K562 (cell line): ENCODE measurements around the gene SLC39A9.

Source experiments
- ELF4 ChIP-seq: fragments of 450-650 bp; formaldehyde crosslinking; IDR thresholded peaks from 2 replicates; pipeline ENCODE4 v1.4.0; 2022; ENCODE audit warnings: missing genetic modification characterization
- ERF ChIP-seq: fragments of 450-650 bp; formaldehyde crosslinking; IDR thresholded peaks from 2 replicates; pipeline ENCODE4 v1.4.0; 2020; ENCODE audit warnings: mild to moderate bottlenecking, mixed read lengths
- NFE2 ChIP-seq: IDR thresholded peaks from 2 replicates; pipeline ENCODE4 v1.6.1; 2014; ENCODE audit warnings: antibody characterized with exemption, low read depth
- TCF7L2 ChIP-seq: fragments of 150-350 bp; IDR thresholded peaks from 2 replicates; pipeline ENCODE4 v1.6.1; 2016; ENCODE audit warnings: low read depth, mild to moderate bottlenecking, low read length, moderate library complexity
- TF ChIP-seq, protein P1 (sequence below), 3 experiments: IDR thresholded peaks in 2 of 3; conservative IDR thresholded peaks in 1 of 3; 2 replicates each; pipeline ENCODE4 v1.5.1; 2011 to 2012; ENCODE audit warnings: low read length in 3 of 3, mild to moderate bottlenecking in 3 of 3, control low read depth in 2 of 3, improper control_type of control experiment in 1 of 3, inconsistent platforms in 1 of 3, low read depth in 1 of 3, mixed read lengths in 1 of 3, moderate library complexity in 1 of 3; ENCODE audit not compliant: insufficient read depth in 2 of 3
- TF ChIP-seq, protein P2 (sequence below): sonication (generic); formaldehyde crosslinking; IDR thresholded peaks from 2 replicates; pipeline ENCODE4 v1.8.1; 2023; ENCODE audit warnings: mild to moderate bottlenecking, missing genetic modification reagents
- TF ChIP-seq, protein P3 (sequence below): fragments of 450-650 bp; IDR thresholded peaks from 2 replicates; pipeline ENCODE4 v1.6.1; 2017; ENCODE audit warnings: mild to moderate bottlenecking, moderate library complexity
- TF ChIP-seq, protein P4 (sequence below): sonication (generic); formaldehyde crosslinking; IDR thresholded peaks from 2 replicates; pipeline ENCODE4 v1.8.0; 2022; ENCODE audit warnings: mild to moderate bottlenecking, missing genetic modification reagents

DNA sequence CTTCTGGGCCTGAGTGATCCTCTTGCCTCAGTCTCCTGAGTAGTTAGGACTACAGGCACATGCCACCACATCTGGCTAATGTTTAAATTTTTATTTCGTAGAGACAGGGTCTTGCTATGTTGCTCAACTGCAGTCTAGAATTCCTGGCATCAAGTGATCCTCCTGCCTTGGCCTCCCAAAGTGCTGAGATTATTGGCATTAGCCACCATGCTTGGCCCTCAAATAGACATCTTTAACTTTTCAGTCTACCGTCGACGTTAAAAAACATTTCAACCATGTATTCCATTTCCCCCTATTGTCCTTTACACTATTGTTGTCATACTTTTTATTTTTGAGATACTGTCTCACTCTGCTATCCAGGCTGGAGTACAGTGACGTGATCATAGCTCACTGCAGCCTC lies 22.8 kb upstream of the SLC39A9 start:
- TF ChIP-seq ERF (CRISPR knock-in tag) (no peak), TCF7L2 (no peak), NFE2 (no peak), ELF4 (CRISPR knock-in tag) (no peak)
- TF ChIP-seq, protein P1, sequence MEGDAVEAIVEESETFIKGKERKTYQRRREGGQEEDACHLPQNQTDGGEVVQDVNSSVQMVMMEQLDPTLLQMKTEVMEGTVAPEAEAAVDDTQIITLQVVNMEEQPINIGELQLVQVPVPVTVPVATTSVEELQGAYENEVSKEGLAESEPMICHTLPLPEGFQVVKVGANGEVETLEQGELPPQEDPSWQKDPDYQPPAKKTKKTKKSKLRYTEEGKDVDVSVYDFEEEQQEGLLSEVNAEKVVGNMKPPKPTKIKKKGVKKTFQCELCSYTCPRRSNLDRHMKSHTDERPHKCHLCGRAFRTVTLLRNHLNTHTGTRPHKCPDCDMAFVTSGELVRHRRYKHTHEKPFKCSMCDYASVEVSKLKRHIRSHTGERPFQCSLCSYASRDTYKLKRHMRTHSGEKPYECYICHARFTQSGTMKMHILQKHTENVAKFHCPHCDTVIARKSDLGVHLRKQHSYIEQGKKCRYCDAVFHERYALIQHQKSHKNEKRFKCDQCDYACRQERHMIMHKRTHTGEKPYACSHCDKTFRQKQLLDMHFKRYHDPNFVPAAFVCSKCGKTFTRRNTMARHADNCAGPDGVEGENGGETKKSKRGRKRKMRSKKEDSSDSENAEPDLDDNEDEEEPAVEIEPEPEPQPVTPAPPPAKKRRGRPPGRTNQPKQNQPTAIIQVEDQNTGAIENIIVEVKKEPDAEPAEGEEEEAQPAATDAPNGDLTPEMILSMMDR (IDR thresholded peaks at IDR 0.05 in 2 of 3, conservative IDR thresholded peaks at IDR 0.05 in 1 of 3; ENCODE audit: insufficient read depth in 2 of 3, low read depth in 1 of 3, low read length in 3 of 3) = no peak
- TF ChIP-seq, protein P2, sequence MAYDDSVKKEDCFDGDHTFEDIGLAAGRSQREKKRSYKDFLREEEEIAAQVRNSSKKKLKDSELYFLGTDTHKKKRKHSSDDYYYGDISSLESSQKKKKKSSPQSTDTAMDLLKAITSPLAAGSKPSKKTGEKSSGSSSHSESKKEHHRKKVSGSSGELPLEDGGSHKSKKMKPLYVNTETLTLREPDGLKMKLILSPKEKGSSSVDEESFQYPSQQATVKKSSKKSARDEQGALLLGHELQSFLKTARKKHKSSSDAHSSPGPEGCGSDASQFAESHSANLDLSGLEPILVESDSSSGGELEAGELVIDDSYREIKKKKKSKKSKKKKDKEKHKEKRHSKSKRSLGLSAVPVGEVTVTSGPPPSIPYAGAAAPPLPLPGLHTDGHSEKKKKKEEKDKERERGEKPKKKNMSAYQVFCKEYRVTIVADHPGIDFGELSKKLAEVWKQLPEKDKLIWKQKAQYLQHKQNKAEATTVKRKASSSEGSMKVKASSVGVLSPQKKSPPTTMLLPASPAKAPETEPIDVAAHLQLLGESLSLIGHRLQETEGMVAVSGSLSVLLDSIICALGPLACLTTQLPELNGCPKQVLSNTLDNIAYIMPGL (CRISPR knock-in tag) = no peak
- TF ChIP-seq, protein P3, sequence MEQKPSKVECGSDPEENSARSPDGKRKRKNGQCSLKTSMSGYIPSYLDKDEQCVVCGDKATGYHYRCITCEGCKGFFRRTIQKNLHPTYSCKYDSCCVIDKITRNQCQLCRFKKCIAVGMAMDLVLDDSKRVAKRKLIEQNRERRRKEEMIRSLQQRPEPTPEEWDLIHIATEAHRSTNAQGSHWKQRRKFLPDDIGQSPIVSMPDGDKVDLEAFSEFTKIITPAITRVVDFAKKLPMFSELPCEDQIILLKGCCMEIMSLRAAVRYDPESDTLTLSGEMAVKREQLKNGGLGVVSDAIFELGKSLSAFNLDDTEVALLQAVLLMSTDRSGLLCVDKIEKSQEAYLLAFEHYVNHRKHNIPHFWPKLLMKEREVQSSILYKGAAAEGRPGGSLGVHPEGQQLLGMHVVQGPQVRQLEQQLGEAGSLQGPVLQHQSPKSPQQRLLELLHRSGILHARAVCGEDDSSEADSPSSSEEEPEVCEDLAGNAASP = no peak
- TF ChIP-seq, protein P4, sequence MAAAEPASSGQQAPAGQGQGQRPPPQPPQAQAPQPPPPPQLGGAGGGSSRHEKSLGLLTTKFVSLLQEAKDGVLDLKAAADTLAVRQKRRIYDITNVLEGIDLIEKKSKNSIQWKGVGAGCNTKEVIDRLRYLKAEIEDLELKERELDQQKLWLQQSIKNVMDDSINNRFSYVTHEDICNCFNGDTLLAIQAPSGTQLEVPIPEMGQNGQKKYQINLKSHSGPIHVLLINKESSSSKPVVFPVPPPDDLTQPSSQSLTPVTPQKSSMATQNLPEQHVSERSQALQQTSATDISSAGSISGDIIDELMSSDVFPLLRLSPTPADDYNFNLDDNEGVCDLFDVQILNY (CRISPR knock-in tag) = no peak
